Embryonic facial prominence (tissue), 1 donor: Measurements from ENCODE around the gene STAB2.
"Not testable (repeated sequence)": the region's sequence is repeated elsewhere in the genome, so short reads cannot be mapped to it uniquely, and the experiment has no call there.

Source experiments
- DNase-seq: peaks from one replicate; pipeline ENCODE4 v3.0.0-alpha.2; 2016; ENCODE audit errors: extremely low spot score

Gene STAB2

GRCh38 chr12:103653568-103654173 lies 66.6 kb downstream of the STAB2 start:
- not testable (repeated sequence) for DNase-seq

- no peak for DNase-seq
These were observed 67.7 kb downstream of the STAB2 start for GRCh38 chr12:103654816-103655215.

- DNase-seq, result no peak
These were observed 69.2 kb downstream of the STAB2 start for GRCh38 chr12:103656291-103656690.

GRCh38 chr12:103657331-103657730 lies 70.3 kb downstream of the STAB2 start:
- no peak for DNase-seq

- DNase-seq, result no peak
These were observed 77.6 kb downstream of the STAB2 start for GRCh38 chr12:103664626-103665025.

- DNase-seq, result no peak
These were observed 78.9 kb downstream of the STAB2 start for GRCh38 chr12:103665971-103666370.

- DNase-seq, result no peak
These were observed 80.1 kb downstream of the STAB2 start for GRCh38 chr12:103667125-103667524.

- no peak for DNase-seq
These were observed 81.4 kb downstream of the STAB2 start for GRCh38 chr12:103668520-103668919.

- no peak for DNase-seq
These were observed 84.3 kb downstream of the STAB2 start for GRCh38 chr12:103671367-103671766.

GRCh38 chr12:103672401-103673119 lies 85.5 kb downstream of the STAB2 start:
- no peak for DNase-seq

- DNase-seq, result no peak
These were observed 86.4 kb downstream of the STAB2 start for GRCh38 chr12:103673487-103673886.

- DNase-seq, result no peak
These were observed 86.9 kb downstream of the STAB2 start for GRCh38 chr12:103673891-103674375.

GRCh38 chr12:103676893-103677292 lies 89.8 kb downstream of the STAB2 start:
- no peak for DNase-seq

GRCh38 chr12:103677341-103677740 lies 90.3 kb downstream of the STAB2 start:
- no peak for DNase-seq

GRCh38 chr12:103677905-103678304 lies 90.8 kb downstream of the STAB2 start:
- no peak for DNase-seq

- DNase-seq, result no peak
These were observed 92.5 kb downstream of the STAB2 start for GRCh38 chr12:103679421-103680170.

- DNase-seq, result no peak
These were observed 93.6 kb downstream of the STAB2 start for GRCh38 chr12:103680591-103681141.

- no peak for DNase-seq
These were observed 99.0 kb downstream of the STAB2 start for GRCh38 chr12:103686026-103686425.

GRCh38 chr12:103687253-103687652 lies 100.2 kb downstream of the STAB2 start:
- DNase-seq, result no peak

GRCh38 chr12:103688376-103689063 lies 101.4 kb downstream of the STAB2 start:
- DNase-seq, result no peak

GRCh38 chr12:103690426-103690825 lies 103.4 kb downstream of the STAB2 start:
- no peak for DNase-seq

- no peak for DNase-seq
These were observed 104.0 kb downstream of the STAB2 start for GRCh38 chr12:103691063-103691462.
